ENCODE data around the gene AP4B1. TPM values are rescaled to one million over a fixed set of nuclear protein-coding genes. Genes with fewer than 3 reads are reported as not detected.
A peak's percentile ranks its signal among the peaks of the same experiment; 100 is the strongest.

The AP4B1 gene
- total RNA-seq, 4 donors from 2014 or later, result 2.8 to 47.8 (median 18.5) TPM

- H3K9me3 ChIP-seq, result no peaks in the 10 kb centered on the region
- no peaks in the 10 kb centered on the region for H3K4me1 ChIP-seq
- no peak overlapping the region for H3K4me3 ChIP-seq
- TF ChIP-seq POLR2A (IDR thresholded peaks at IDR 0.05), result no peak
- TF ChIP-seq, protein P1, sequence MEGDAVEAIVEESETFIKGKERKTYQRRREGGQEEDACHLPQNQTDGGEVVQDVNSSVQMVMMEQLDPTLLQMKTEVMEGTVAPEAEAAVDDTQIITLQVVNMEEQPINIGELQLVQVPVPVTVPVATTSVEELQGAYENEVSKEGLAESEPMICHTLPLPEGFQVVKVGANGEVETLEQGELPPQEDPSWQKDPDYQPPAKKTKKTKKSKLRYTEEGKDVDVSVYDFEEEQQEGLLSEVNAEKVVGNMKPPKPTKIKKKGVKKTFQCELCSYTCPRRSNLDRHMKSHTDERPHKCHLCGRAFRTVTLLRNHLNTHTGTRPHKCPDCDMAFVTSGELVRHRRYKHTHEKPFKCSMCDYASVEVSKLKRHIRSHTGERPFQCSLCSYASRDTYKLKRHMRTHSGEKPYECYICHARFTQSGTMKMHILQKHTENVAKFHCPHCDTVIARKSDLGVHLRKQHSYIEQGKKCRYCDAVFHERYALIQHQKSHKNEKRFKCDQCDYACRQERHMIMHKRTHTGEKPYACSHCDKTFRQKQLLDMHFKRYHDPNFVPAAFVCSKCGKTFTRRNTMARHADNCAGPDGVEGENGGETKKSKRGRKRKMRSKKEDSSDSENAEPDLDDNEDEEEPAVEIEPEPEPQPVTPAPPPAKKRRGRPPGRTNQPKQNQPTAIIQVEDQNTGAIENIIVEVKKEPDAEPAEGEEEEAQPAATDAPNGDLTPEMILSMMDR (IDR thresholded peaks at IDR 0.05), result no peak
- peak overlapping the region in 1 of 2 donors; percentile 8 for H3K27ac ChIP-seq
- no peaks in the 10 kb centered on the region for H3K27me3 ChIP-seq
- intact Hi-C loops (cut with DNase I; ENCODE audit: low total_unique reads), result no loop called here
- no peaks in the 10 kb centered on the region for H3K36me3 ChIP-seq
- no peak for DNase-seq
Observed at GRCh38 chr1:113895961-113896360, 8.6 kb downstream of the AP4B1 start.

GRCh38 chr1:113895098-113895497 is 9.5 kb downstream of the AP4B1 start:
- peak in 1 of 2 donors; percentile 46 for DNase-seq
- Histone ChIP-seq H3K36me3 (no peaks in the 10 kb centered on the region), H3K27me3 (no peaks in the 10 kb centered on the region), H3K27ac (peak overlapping the region in 1 of 2 donors; percentile 8), H3K4me3 (no peak overlapping the region), H3K9me3 (no peaks in the 10 kb centered on the region), H3K4me1 (no peaks in the 10 kb centered on the region)
- no peak for TF ChIP-seq POLR2A (IDR thresholded peaks at IDR 0.05)
- TF ChIP-seq, protein P1 (IDR thresholded peaks at IDR 0.05), result no peak
- intact Hi-C loops (cut with DNase I; ENCODE audit: low total_unique reads), result no loop called here

GRCh38 chr1:113893267-113893666 is 11.3 kb downstream of the AP4B1 start:
- H3K4me3 ChIP-seq, result no peak overlapping the region
- H3K4me1 ChIP-seq, result no peaks in the 10 kb centered on the region
- H3K9me3 ChIP-seq, result no peaks in the 10 kb centered on the region
- H3K27ac ChIP-seq, result no peak overlapping the region
- DNase-seq, result no peak
- no peaks in the 10 kb centered on the region for H3K36me3 ChIP-seq
- intact Hi-C loops (cut with DNase I; ENCODE audit: low total_unique reads), result no loop called here
- no peak for TF ChIP-seq POLR2A (IDR thresholded peaks at IDR 0.05)
- TF ChIP-seq, protein P1 (IDR thresholded peaks at IDR 0.05), result no peak
- no peaks in the 10 kb centered on the region for H3K27me3 ChIP-seq

GRCh38 chr1:113891631-113892220 is 12.9 kb downstream of the AP4B1 start:
- Histone ChIP-seq H3K27ac (no peak overlapping the region), H3K36me3 (no peaks in the 10 kb centered on the region), H3K9me3 (no peaks in the 10 kb centered on the region), H3K4me3 (no peak overlapping the region), H3K4me1 (no peaks in the 10 kb centered on the region), H3K27me3 (no peaks in the 10 kb centered on the region)
- TF ChIP-seq, protein P1 (IDR thresholded peaks at IDR 0.05), result no peak
- TF ChIP-seq POLR2A (IDR thresholded peaks at IDR 0.05), result no peak
- no peak for DNase-seq
- intact Hi-C loops (cut with DNase I; ENCODE audit: low total_unique reads), result no loop called here

- Histone ChIP-seq H3K27ac (no peak overlapping the region), H3K4me1 (no peaks in the 10 kb centered on the region), H3K9me3 (no peaks in the 10 kb centered on the region), H3K4me3 (no peak overlapping the region), H3K36me3 (no peaks in the 10 kb centered on the region), H3K27me3 (no peaks in the 10 kb centered on the region)
- intact Hi-C loops (cut with DNase I; ENCODE audit: low total_unique reads), result no loop called here
- no peak for DNase-seq
- TF ChIP-seq, protein P1 (IDR thresholded peaks at IDR 0.05), result no peak
- no peak for TF ChIP-seq POLR2A (IDR thresholded peaks at IDR 0.05)
Observed at GRCh38 chr1:113890816-113891215, 13.8 kb downstream of the AP4B1 start.
